PC-9 (cell line): ENCODE results near the gene MS4A7. TPM values are rescaled to one million over a fixed set of nuclear protein-coding genes. Genes with fewer than 3 reads are reported as not detected.

Experiments used
- BruUV-seq: library from RNA; stranded (reverse); fragments of 400-500 nt; replicated peaks from 2 replicates; lab custom pipeline; 2021; lab: Mats Ljungman, UMichigan
- CTCF ChIA-PET: fragments of 300-600 bp; sonication (Branson Sonifier 250); formaldehyde crosslinking; loops from one replicate; lab custom pipeline; 2022; ENCODE audit warnings: antibody characterized with exemption; lab: Charles Lee
- POLR2A ChIA-PET: fragments of 300-600 bp; sonication (Branson Sonifier 250); formaldehyde crosslinking; loops from one replicate; lab custom pipeline; 2022; ENCODE audit warnings: antibody characterized with exemption; ENCODE audit not compliant: unreplicated experiment; lab: Charles Lee
- DNase-seq, 2 experiments: peaks; one replicate each; pipeline versions ENCODE4 v3.0.0 to v3.0.0-alpha.2; 2015 to 2022; ENCODE audit warnings: mixed read lengths in 1 of 2
- H2AFZ ChIP-seq: fragments of 200-600 bp; sonication (generic); 2 replicates; pipeline ENCODE4 v1.8.1; 2017; ENCODE audit warnings: antibody characterized with exemption
- H3F3A ChIP-seq: fragments of 200-600 bp; sonication (generic); 2 replicates; pipeline ENCODE4 v1.8.1; 2017; ENCODE audit warnings: antibody characterized with exemption, mild to moderate bottlenecking, low read depth; ENCODE audit not compliant: insufficient read depth
- H3K27ac ChIP-seq: fragments of 200-600 bp; sonication (generic); 2 replicates; pipeline ENCODE4 v1.6.1; 2016; ENCODE audit warnings: mixed run types
- H3K27me3 ChIP-seq: fragments of 200-600 bp; sonication (generic); 2 replicates; pipeline ENCODE4 v1.6.1; 2016; ENCODE audit warnings: low read depth, mixed run types; ENCODE audit not compliant: insufficient read depth
- H3K36me3 ChIP-seq: fragments of 200-600 bp; sonication (generic); 2 replicates; pipeline ENCODE4 v1.6.1; 2016; ENCODE audit warnings: low read depth, mixed run types
- H3K4me1 ChIP-seq: fragments of 200-600 bp; sonication (generic); replicated peaks from 2 replicates; pipeline ENCODE4 v1.6.1; 2016; ENCODE audit warnings: mixed run types; ENCODE audit not compliant: insufficient read depth
- H3K4me2 ChIP-seq: fragments of 200-600 bp; sonication (generic); 2 replicates; pipeline ENCODE4 v1.6.1; 2017; ENCODE audit warnings: mixed run types
- H3K4me3 ChIP-seq: fragments of 200-600 bp; sonication (generic); 2 replicates; pipeline ENCODE4 v1.6.1; 2016; ENCODE audit warnings: mixed run types
- H3K79me2 ChIP-seq: fragments of 200-600 bp; sonication (generic); 2 replicates; pipeline ENCODE4 v1.6.1; 2017; ENCODE audit warnings: low read depth, mixed run types
- H3K9me2 ChIP-seq: fragments of 200-600 bp; sonication (generic); 2 replicates; pipeline ENCODE4 v1.8.1; 2017; ENCODE audit warnings: mild to moderate bottlenecking; ENCODE audit not compliant: insufficient read depth
- H3K9me3 ChIP-seq: fragments of 200-600 bp; sonication (generic); 2 replicates; pipeline ENCODE4 v1.8.1; 2016; ENCODE audit warnings: low read depth; ENCODE audit not compliant: insufficient read depth
- H4K20me1 ChIP-seq: fragments of 200-600 bp; sonication (generic); 2 replicates; pipeline ENCODE4 v1.8.1; 2017; ENCODE audit not compliant: insufficient read depth
- CTCF ChIP-seq: fragments of 200-600 bp; sonication (generic); conservative IDR thresholded peaks from 2 replicates; pipeline ENCODE4 v1.6.1; 2017; ENCODE audit warnings: mixed run types, antibody characterized with exemption, mild to moderate bottlenecking, moderate library complexity
- EZH2 ChIP-seq: fragments of 200-600 bp; sonication (generic); IDR thresholded peaks from 2 replicates; pipeline ENCODE4 v1.8.0; 2017; ENCODE audit warnings: antibody characterized with exemption, low read depth
- intact Hi-C: fragments of 100-400 bp; cut with micrococcal nuclease; formaldehyde crosslinking; loops from one replicate; pipeline ENCODE4 v1.10.0; 2022; ENCODE audit not compliant: unreplicated experiment
- total RNA-seq: library from RNA; stranded (reverse); gene quantifications from 2 replicates; pipeline ENCODE4 v1.2.3, GENCODE V29; 2021

MS4A7 gene
- total RNA-seq, 1 experiment from 2014 or later, result not detected

- H3K4me2 ChIP-seq, result no peak overlapping the region
- H4K20me1 ChIP-seq, result no peaks in the 10 kb centered on the region
- no peaks in the 10 kb centered on the region; the same call in 1 of the 2 replicates for H3K9me2 ChIP-seq
- H3K4me3 ChIP-seq, result no peak overlapping the region
- H3F3A ChIP-seq, result no peaks in the 10 kb centered on the region
- intact Hi-C loops, result no loop called here
- no TSS peak for BruUV-seq
- CTCF ChIA-PET, result no interaction called here
- H3K9me3 ChIP-seq, result no peaks in the 10 kb centered on the region
- DNase-seq, result no peak
- no peak overlapping the region for H2AFZ ChIP-seq
- POLR2A ChIA-PET, result no interaction called here
- H3K4me1 ChIP-seq, result no peaks in the 10 kb centered on the region
- no peak overlapping the region for H3K27ac ChIP-seq
- TF ChIP-seq CTCF (no peak), EZH2 (no peak)
- no peaks in the 10 kb centered on the region for H3K36me3 ChIP-seq
- no peaks in the 10 kb centered on the region for H3K79me2 ChIP-seq
- peaks cover 18% of the 10 kb centered on the region; the same call in 1 of the 2 replicates for H3K27me3 ChIP-seq
Observed at GRCh38 chr11:60347084-60347797, 31.1 kb upstream of the MS4A7 start.

GRCh38 chr11:60348116-60348515 lies 30.2 kb upstream of the MS4A7 start:
- Histone ChIP-seq H3K9me3 (no peaks in the 10 kb centered on the region), H3K36me3 (no peaks in the 10 kb centered on the region), H2AFZ (no peak overlapping the region), H3K79me2 (no peaks in the 10 kb centered on the region), H3K9me2 (no peaks in the 10 kb centered on the region; the same call in 1 of the 2 replicates), H3K4me3 (no peak overlapping the region), H4K20me1 (no peaks in the 10 kb centered on the region), H3K27ac (no peak overlapping the region), H3K4me1 (no peaks in the 10 kb centered on the region), H3K4me2 (no peak overlapping the region), H3K27me3 (peaks cover 18% of the 10 kb centered on the region; the same call in 1 of the 2 replicates), H3F3A (no peaks in the 10 kb centered on the region)
- DNase-seq, result no peak
- no TSS peak for BruUV-seq
- intact Hi-C loops, result no loop called here
- ChIA-PET POLR2A (no interaction called here), CTCF (no interaction called here)
- TF ChIP-seq EZH2 (no peak), CTCF (no peak)

DNA sequence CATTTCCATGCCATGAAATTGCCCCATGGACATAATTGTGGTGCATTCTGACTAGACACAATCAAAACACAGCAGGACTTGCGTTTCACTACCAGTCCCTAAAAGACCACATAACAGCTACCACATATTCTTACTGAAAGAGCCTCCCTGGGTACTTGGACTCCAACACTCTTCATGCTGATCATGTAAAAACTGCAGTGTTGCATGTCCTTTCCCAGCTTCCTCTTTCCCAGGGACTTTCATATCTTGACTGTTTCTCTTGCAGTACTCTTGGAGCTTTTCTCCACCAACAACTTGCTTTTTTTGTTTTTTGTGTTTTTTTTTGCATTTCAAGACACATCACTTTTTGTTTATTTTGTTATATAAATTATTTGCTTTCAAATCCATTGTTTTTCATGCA lies 28.3 kb upstream of the MS4A7 start:
- no TSS peak for BruUV-seq
- no peaks in the 10 kb centered on the region for H3F3A ChIP-seq
- no peaks in the 10 kb centered on the region for H3K9me3 ChIP-seq
- H3K4me1 ChIP-seq, result no peaks in the 10 kb centered on the region
- no peaks in the 10 kb centered on the region for H4K20me1 ChIP-seq
- ChIA-PET CTCF (no interaction called here), POLR2A (interaction anchor here (0.7 kb wide), 1 partner anchor 102 kb away, joined by 6 read pairs; no protein-coding TSS in a partner anchor)
- no peak overlapping the region for H2AFZ ChIP-seq
- no peak overlapping the region for H3K4me2 ChIP-seq
- H3K27me3 ChIP-seq, result peaks cover 18% of the 10 kb centered on the region; the same call in 1 of the 2 replicates
- no peaks in the 10 kb centered on the region for H3K79me2 ChIP-seq
- DNase-seq, result no peak
- no peaks in the 10 kb centered on the region for H3K36me3 ChIP-seq
- no peaks in the 10 kb centered on the region; the same call in 1 of the 2 replicates for H3K9me2 ChIP-seq
- H3K4me3 ChIP-seq, result no peak overlapping the region
- no peak overlapping the region for H3K27ac ChIP-seq
- TF ChIP-seq EZH2 (no peak), CTCF (no peak)
- intact Hi-C loops, result no loop called here
